ENCODE data around the gene UTP14C.

DNA sequence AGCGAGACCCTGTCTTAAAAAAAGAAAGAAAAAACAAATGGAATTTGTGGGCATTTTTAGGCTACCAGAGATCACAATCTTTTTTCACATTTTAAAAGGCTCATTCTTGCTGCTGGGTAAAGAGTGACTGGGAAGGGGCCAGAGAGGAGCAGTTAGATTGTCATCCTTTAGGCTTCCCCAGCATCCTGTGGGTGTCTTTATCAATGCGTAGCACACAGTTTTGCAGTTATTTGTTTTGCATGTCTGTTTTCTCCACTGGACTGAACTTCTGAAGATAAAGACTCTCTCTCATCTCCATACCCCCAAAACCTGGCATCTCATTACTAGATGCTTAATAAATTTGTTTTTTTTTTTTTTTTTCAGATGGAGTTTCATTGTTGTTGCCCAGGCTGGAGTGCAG is 2.1 kb upstream of the UTP14C start:
- no peak for TF ChIP-seq EP300 (IDR thresholded peaks at IDR 0.05; ENCODE audit: borderline replicate concordance)
- TF ChIP-seq EGR1 (IDR thresholded peaks at IDR 0.05): no peak
- TF ChIP-seq, protein P1, sequence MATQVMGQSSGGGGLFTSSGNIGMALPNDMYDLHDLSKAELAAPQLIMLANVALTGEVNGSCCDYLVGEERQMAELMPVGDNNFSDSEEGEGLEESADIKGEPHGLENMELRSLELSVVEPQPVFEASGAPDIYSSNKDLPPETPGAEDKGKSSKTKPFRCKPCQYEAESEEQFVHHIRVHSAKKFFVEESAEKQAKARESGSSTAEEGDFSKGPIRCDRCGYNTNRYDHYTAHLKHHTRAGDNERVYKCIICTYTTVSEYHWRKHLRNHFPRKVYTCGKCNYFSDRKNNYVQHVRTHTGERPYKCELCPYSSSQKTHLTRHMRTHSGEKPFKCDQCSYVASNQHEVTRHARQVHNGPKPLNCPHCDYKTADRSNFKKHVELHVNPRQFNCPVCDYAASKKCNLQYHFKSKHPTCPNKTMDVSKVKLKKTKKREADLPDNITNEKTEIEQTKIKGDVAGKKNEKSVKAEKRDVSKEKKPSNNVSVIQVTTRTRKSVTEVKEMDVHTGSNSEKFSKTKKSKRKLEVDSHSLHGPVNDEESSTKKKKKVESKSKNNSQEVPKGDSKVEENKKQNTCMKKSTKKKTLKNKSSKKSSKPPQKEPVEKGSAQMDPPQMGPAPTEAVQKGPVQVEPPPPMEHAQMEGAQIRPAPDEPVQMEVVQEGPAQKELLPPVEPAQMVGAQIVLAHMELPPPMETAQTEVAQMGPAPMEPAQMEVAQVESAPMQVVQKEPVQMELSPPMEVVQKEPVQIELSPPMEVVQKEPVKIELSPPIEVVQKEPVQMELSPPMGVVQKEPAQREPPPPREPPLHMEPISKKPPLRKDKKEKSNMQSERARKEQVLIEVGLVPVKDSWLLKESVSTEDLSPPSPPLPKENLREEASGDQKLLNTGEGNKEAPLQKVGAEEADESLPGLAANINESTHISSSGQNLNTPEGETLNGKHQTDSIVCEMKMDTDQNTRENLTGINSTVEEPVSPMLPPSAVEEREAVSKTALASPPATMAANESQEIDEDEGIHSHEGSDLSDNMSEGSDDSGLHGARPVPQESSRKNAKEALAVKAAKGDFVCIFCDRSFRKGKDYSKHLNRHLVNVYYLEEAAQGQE (IDR thresholded peaks at IDR 0.05; ENCODE audit: low read depth): no peak
- no peak for TF ChIP-seq TCF12 (IDR thresholded peaks at IDR 0.05; ENCODE audit: low read depth)
- TF ChIP-seq, protein P2, sequence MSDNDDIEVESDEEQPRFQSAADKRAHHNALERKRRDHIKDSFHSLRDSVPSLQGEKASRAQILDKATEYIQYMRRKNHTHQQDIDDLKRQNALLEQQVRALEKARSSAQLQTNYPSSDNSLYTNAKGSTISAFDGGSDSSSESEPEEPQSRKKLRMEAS (IDR thresholded peaks at IDR 0.05): no peak
- TF ChIP-seq CEBPB (IDR thresholded peaks at IDR 0.05): no peak
- TF ChIP-seq, protein P3, sequence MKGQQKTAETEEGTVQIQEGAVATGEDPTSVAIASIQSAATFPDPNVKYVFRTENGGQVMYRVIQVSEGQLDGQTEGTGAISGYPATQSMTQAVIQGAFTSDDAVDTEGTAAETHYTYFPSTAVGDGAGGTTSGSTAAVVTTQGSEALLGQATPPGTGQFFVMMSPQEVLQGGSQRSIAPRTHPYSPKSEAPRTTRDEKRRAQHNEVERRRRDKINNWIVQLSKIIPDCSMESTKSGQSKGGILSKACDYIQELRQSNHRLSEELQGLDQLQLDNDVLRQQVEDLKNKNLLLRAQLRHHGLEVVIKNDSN (IDR thresholded peaks at IDR 0.05): no peak
- no peak for TF ChIP-seq TAF1 (IDR thresholded peaks at IDR 0.05; ENCODE audit: low read depth)
- TF ChIP-seq YY1 (IDR thresholded peaks at IDR 0.05; ENCODE audit: low read depth): no peak
- no peak for TF ChIP-seq CREB1 (IDR thresholded peaks at IDR 0.05; ENCODE audit: low read depth)
- TF ChIP-seq TEAD4 (IDR thresholded peaks at IDR 0.05): no peak
- TF ChIP-seq RAD21 (IDR thresholded peaks at IDR 0.05; ENCODE audit: low read depth): no peak
- TF ChIP-seq NFIC (IDR thresholded peaks at IDR 0.05): no peak
- TF ChIP-seq FOXM1 (IDR thresholded peaks at IDR 0.05; ENCODE audit: borderline replicate concordance, low read depth): no peak

Data from Ishikawa (cell line).